Measurements from ENCODE around the gene PRRC2C.
"Not testable (repeated sequence)": the region's sequence is repeated elsewhere in the genome, so short reads cannot be mapped to it uniquely, and the experiment has no call there.

PRRC2C gene

DNA sequence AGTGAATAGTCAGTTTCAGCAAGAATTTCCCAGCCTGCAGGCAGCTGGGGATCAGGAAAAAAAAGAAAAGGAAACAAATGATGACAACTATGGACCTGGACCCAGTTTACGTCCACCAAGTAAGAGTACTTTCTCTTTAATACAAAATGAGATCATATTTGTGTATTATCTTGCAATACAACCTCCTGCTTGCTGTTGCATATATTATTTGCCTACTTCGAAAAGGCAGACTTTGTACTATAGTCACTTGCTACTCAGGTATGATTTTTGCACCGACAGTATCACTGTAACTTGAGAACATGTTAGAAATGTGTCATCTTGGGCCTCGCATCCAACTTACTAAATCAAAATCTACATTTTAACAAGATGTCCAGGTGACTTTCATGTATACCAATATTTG, 30.4 kb downstream of the PRRC2C start:
- TF ChIP-seq, protein P1, sequence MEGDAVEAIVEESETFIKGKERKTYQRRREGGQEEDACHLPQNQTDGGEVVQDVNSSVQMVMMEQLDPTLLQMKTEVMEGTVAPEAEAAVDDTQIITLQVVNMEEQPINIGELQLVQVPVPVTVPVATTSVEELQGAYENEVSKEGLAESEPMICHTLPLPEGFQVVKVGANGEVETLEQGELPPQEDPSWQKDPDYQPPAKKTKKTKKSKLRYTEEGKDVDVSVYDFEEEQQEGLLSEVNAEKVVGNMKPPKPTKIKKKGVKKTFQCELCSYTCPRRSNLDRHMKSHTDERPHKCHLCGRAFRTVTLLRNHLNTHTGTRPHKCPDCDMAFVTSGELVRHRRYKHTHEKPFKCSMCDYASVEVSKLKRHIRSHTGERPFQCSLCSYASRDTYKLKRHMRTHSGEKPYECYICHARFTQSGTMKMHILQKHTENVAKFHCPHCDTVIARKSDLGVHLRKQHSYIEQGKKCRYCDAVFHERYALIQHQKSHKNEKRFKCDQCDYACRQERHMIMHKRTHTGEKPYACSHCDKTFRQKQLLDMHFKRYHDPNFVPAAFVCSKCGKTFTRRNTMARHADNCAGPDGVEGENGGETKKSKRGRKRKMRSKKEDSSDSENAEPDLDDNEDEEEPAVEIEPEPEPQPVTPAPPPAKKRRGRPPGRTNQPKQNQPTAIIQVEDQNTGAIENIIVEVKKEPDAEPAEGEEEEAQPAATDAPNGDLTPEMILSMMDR (conservative IDR thresholded peaks at IDR 0.05; ENCODE audit: low read length), result no peak
- no peak overlapping the region for H3K4me3 ChIP-seq (ENCODE audit: low read length)
- DNase-seq (ENCODE audit: low read depth), result no peak

DNA sequence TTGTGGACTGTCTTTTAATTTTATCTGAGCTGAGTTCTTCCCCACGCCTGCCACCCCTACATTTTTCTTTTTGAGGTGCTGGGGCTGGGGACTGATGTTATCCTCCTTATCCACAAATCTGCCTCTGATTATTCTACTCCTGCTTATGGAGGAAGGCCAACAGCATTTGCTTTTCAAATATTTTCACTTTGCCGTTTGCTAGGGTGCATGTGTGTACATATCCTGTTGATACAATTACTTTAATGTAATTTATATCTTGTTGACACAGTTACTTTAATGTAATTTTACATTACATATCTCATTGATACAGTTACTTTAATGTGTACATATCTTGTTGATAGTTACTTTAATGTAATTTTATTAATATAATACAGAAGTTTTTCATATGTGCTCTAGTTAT, 36.2 kb downstream of the PRRC2C start:
- TF ChIP-seq, protein P1 (conservative IDR thresholded peaks at IDR 0.05; ENCODE audit: low read length), result no peak
- no peak overlapping the region for H3K4me3 ChIP-seq (ENCODE audit: low read length)
- DNase-seq (ENCODE audit: low read depth), result no peak

- TF ChIP-seq, protein P1 (conservative IDR thresholded peaks at IDR 0.05; ENCODE audit: low read length), result no peak
- no peak for DNase-seq (ENCODE audit: low read depth)
- no peak overlapping the region for H3K4me3 ChIP-seq (ENCODE audit: low read length)
Observed at GRCh38 chr1:171530676-171531075, 45.3 kb downstream of the PRRC2C start.

DNA sequence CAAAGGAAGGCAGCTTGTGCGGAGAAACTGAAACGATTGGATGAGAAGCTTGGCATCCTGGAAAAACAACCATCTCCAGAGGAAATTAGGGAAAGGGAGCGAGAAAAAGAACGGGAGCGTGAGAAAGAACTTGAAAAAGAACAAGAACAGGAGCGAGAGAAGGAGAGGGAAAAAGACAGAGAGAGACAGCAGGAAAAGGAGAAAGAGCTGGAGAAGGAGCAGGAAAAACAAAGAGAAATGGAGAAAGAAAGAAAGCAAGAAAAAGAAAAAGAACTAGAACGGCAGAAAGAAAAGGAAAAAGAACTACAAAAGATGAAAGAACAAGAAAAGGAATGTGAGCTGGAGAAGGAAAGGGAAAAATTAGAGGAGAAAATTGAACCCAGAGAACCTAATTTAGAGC, 47.2 kb downstream of the PRRC2C start:
- no peak for DNase-seq (ENCODE audit: low read depth)
- TF ChIP-seq, protein P1 (conservative IDR thresholded peaks at IDR 0.05; ENCODE audit: low read length), result no peak
- H3K4me3 ChIP-seq (ENCODE audit: low read length), result no peak overlapping the region

- no peak for DNase-seq (ENCODE audit: low read depth)
- TF ChIP-seq, protein P1 (conservative IDR thresholded peaks at IDR 0.05; ENCODE audit: low read length), result no peak
- H3K4me3 ChIP-seq (ENCODE audit: low read length), result no peak overlapping the region
Observed at GRCh38 chr1:171545523-171545922, 60.2 kb downstream of the PRRC2C start.

GRCh38 chr1:171550050-171550449, 64.7 kb downstream of the PRRC2C start:
- DNase-seq (ENCODE audit: low read depth), result no peak
- TF ChIP-seq, protein P1 (conservative IDR thresholded peaks at IDR 0.05; ENCODE audit: low read length), result no peak

GRCh38 chr1:171550598-171551100, 65.3 kb downstream of the PRRC2C start:
- H3K4me3 ChIP-seq (ENCODE audit: low read length); DNase-seq (ENCODE audit: low read depth): not testable (repeated sequence)

More at GRCh38 chr1:171550050-171550449, 64.7 kb downstream of the PRRC2C start:
- no peak overlapping the region for H3K4me3 ChIP-seq (ENCODE audit: low read length)

- DNase-seq (ENCODE audit: low read depth); H3K4me3 ChIP-seq (ENCODE audit: low read length): not testable (repeated sequence)
Observed at GRCh38 chr1:171553960-171554359, 68.6 kb downstream of the PRRC2C start.
